ENCODE results near the gene CCNA2. TPM values are rescaled to one million over a fixed set of nuclear protein-coding genes. Genes with fewer than 3 reads are reported as not detected.
A peak's percentile ranks its signal among the peaks of the same experiment; 100 is the strongest.

Gene CCNA2
- total RNA-seq, 1 experiment from 2014 or later, result 105 TPM

GRCh38 chr4:121800638-121800960, 23.1 kb downstream of the CCNA2 start:
- TF ChIP-seq EZH2 (IDR thresholded peaks at IDR 0.05; ENCODE audit: borderline replicate concordance, low read depth, low read length, poor library complexity, severe bottlenecking), result no peak
- no peak for TF ChIP-seq CTCF (conservative IDR thresholded peaks at IDR 0.05; ENCODE audit: low read depth, low read length)
- ChIA-PET CTCF (no interaction called here), POLR2A (ENCODE audit: low non-redundant PET) (interaction anchor here (1.0 kb wide), 1 partner anchor 35 kb away, joined by 5 read pairs; no protein-coding TSS in a partner anchor)
- no peak for DNase-seq (ENCODE audit: low spot score)
- Histone ChIP-seq H3K27ac (ENCODE audit: low read depth, low read length, poor library complexity, severe bottlenecking) (peak overlapping the region; percentile 90), H3K36me3 (ENCODE audit: insufficient read depth, low read length, poor library complexity, severe bottlenecking) (peaks cover 32% of the 10 kb centered on the region), H3K4me3 (ENCODE audit: low read depth, low read length, poor library complexity, severe bottlenecking) (peak overlapping the region; percentile 75), H3K27me3 (replicated peaks; ENCODE audit: insufficient read depth, low read depth, low read length, poor library complexity) (no peaks in the 10 kb centered on the region), H3K4me1 (ENCODE audit: insufficient read depth, low read length, poor library complexity, severe bottlenecking) (peaks cover 12% of the 10 kb centered on the region), H3K9me3 (ENCODE audit: low read depth, low read length, poor library complexity, severe bottlenecking) (no peaks in the 10 kb centered on the region)
- intact Hi-C loops (cut with micrococcal nuclease; ENCODE audit: unreplicated experiment), result no loop called here
- BruUV-seq (replicated peaks), result TSS peak; percentile 100

GRCh38 chr4:121799867-121800501, 23.7 kb downstream of the CCNA2 start:
- Histone ChIP-seq H3K36me3 (ENCODE audit: insufficient read depth, low read length, poor library complexity, severe bottlenecking) (peaks cover 26% of the 10 kb centered on the region), H3K27ac (ENCODE audit: low read depth, low read length, poor library complexity, severe bottlenecking) (no peak overlapping the region), H3K27me3 (replicated peaks; ENCODE audit: insufficient read depth, low read depth, low read length, poor library complexity) (no peaks in the 10 kb centered on the region), H3K4me1 (ENCODE audit: insufficient read depth, low read length, poor library complexity, severe bottlenecking) (peaks cover 12% of the 10 kb centered on the region), H3K9me3 (ENCODE audit: low read depth, low read length, poor library complexity, severe bottlenecking) (no peaks in the 10 kb centered on the region), H3K4me3 (ENCODE audit: low read depth, low read length, poor library complexity, severe bottlenecking) (no peak overlapping the region)
- TF ChIP-seq CTCF (conservative IDR thresholded peaks at IDR 0.05; ENCODE audit: low read depth, low read length) (no peak), EZH2 (IDR thresholded peaks at IDR 0.05; ENCODE audit: borderline replicate concordance, low read depth, low read length, poor library complexity, severe bottlenecking) (no peak)
- no TSS peak for BruUV-seq (replicated peaks)
- POLR2A ChIA-PET (ENCODE audit: low non-redundant PET), result no interaction called here
- DNase-seq (ENCODE audit: low spot score), result no peak
- CTCF ChIA-PET, result no interaction called here
- intact Hi-C loops (cut with micrococcal nuclease; ENCODE audit: unreplicated experiment), result no loop called here

GRCh38 chr4:121799208-121799823, 24.4 kb downstream of the CCNA2 start:
- no TSS peak for BruUV-seq (replicated peaks)
- POLR2A ChIA-PET (ENCODE audit: low non-redundant PET), result no interaction called here
- DNase-seq (ENCODE audit: low spot score), result no peak
- no peaks in the 10 kb centered on the region for H3K27me3 ChIP-seq (replicated peaks; ENCODE audit: insufficient read depth, low read depth, low read length, poor library complexity)
- no peaks in the 10 kb centered on the region for H3K9me3 ChIP-seq (ENCODE audit: low read depth, low read length, poor library complexity, severe bottlenecking)
- no peak overlapping the region for H3K27ac ChIP-seq (ENCODE audit: low read depth, low read length, poor library complexity, severe bottlenecking)
- peaks cover 19% of the 10 kb centered on the region for H3K36me3 ChIP-seq (ENCODE audit: insufficient read depth, low read length, poor library complexity, severe bottlenecking)
- no peak overlapping the region for H3K4me3 ChIP-seq (ENCODE audit: low read depth, low read length, poor library complexity, severe bottlenecking)
- TF ChIP-seq EZH2 (IDR thresholded peaks at IDR 0.05; ENCODE audit: borderline replicate concordance, low read depth, low read length, poor library complexity, severe bottlenecking) (no peak), CTCF (conservative IDR thresholded peaks at IDR 0.05; ENCODE audit: low read depth, low read length) (no peak)
- intact Hi-C loops (cut with micrococcal nuclease; ENCODE audit: unreplicated experiment), result no loop called here
- CTCF ChIA-PET, result no interaction called here
- peaks cover 13% of the 10 kb centered on the region for H3K4me1 ChIP-seq (ENCODE audit: insufficient read depth, low read length, poor library complexity, severe bottlenecking)

All from A673 (cell line).